A204.1 (cell line): ENCODE data around the gene TRMT5.

Experiments
- FAIRE-seq: peaks from 2 replicates; lab custom pipeline; 2012; peaks lifted over from hg19 to GRCh38; lab: Jason Lieb, UNC

TRMT5 gene, protein sequence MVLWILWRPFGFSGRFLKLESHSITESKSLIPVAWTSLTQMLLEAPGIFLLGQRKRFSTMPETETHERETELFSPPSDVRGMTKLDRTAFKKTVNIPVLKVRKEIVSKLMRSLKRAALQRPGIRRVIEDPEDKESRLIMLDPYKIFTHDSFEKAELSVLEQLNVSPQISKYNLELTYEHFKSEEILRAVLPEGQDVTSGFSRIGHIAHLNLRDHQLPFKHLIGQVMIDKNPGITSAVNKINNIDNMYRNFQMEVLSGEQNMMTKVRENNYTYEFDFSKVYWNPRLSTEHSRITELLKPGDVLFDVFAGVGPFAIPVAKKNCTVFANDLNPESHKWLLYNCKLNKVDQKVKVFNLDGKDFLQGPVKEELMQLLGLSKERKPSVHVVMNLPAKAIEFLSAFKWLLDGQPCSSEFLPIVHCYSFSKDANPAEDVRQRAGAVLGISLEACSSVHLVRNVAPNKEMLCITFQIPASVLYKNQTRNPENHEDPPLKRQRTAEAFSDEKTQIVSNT

DNA sequence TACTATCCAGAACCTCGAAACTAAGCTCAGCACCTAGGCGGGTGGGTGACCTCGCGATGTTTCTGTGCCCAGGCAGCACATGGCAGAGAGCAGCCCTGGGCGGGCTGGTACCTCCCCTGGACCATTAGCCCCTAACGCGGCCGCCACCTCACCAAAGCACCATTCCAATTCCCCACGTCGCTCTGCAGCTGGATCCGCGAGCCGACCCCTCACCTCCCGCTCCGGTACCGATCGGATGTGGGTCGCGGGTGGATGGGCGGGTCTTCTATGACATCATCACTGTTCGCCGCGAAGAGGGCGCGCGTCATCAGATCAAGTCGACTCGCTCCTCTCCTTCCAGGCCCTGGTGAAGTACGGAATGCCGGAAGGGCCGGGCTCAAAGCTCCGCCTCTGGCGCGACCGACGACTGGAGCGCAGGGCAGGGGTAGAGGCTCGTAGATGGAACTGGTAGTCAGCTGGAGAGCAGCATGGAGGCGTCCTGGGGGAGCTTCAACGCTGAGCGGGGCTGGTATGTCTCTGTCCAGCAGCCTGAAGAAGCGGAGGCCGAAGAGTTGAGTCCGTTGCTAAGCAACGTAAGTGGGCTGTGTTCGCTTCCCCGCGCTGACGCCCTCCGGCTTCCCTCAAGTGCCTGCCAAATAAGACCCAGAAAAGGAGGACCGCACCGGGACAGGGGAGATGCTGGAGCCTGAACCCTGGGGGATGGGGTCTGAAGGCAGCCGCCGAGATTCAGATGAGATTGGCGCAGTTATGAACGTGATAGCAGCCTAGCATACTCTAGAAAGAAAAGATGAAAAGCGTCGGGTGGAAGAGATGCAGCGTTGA lies at the start of gene TRMT5, which contains the start of gene SLC38A6:
Gene TRMT5, minus strand, starts transcription at position 269 of the 822 bp plus-strand sequence. Its CDS starts 106 bp downstream, at position 163.
Gene SLC38A6, plus strand, starts transcription at position 435 of the 822 bp plus-strand sequence. Its CDS starts 33 bp downstream, at position 468.
- FAIRE-seq: peak; percentile 91

DNA sequence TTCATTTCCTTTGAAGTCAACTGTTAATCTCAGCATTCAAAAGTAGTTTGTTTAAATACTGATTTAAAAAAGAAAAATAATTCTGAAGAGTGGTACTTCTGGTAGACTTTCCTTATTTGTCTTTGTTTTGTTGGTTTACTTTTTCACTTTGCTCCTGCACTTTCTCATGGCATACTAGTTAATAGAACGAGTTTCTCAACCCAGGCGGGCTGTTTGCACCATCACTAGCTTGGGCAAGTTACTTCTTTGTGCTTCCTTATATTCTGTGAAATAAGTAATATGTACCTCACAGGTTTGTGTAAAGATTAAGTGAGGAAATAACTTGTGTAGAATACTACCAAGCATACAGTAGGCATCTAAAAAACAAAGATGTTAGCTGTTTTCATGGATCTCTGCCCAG lies 45.6 kb upstream of the TRMT5 start:
- FAIRE-seq: peak; percentile 16

DNA sequence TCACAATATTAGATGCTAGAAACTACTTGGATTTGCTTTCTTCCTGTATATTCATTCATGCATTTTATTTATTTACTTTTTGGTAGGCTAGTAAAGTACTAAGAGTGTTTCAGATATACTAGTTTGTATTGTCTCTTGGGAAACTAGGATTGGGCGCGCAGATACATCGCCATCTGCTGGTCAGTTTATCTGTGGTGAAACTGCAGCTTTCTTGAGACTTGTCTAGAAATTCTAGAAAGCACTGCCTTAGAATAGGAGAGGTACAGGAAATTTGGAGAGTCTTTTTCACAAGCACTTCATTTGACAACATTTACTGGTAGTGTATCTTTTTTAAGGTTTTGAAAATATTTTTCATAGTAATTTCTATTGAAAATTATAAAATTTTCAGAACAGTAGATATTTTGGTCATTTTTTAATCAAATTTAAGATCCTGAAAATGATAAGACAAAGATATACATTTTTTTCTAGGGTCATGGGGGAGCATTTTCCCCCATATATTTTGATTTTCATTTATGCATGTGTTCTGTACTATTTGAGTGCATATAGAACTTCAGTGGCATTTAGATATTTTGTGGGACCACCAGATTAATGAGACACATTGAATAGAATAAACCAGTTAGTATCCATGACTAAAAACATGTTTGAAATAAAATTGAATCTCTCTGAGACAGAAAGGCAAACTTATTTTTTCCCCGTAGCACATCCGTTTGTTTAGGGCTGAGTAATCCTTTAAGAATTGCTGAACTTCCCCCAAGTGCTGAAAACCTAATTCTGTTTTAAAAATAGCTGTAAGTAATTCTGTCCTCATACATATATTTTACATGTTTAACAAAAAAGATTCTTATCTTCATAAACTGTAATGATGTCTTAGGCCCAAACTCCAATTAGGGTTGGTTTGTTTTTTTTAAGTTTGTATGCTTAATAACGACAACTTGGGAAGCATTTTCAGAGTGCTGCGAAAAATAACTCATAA lies 44.7 kb upstream of the TRMT5 start:
- FAIRE-seq: peak; percentile 99

DNA sequence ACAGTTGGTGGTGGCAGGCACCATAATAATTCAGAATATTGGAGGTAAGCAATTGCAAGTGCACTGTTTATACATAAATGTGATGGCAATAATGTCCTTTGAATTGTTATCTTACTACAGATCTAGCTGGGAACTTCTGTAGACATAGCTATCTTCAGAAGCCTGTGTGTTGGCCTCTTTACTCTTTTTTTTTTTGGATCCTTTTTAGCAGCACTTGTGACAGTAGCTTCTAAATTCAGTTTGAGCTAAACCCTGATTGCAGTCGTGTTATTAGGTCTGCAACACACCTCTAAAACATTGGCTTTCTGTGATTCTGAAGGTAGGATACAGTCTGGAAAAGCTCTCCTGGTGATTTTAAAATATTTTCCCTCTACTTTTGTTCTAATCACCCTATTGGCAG lies 38.7 kb upstream of the TRMT5 start:
- FAIRE-seq: no peak

DNA sequence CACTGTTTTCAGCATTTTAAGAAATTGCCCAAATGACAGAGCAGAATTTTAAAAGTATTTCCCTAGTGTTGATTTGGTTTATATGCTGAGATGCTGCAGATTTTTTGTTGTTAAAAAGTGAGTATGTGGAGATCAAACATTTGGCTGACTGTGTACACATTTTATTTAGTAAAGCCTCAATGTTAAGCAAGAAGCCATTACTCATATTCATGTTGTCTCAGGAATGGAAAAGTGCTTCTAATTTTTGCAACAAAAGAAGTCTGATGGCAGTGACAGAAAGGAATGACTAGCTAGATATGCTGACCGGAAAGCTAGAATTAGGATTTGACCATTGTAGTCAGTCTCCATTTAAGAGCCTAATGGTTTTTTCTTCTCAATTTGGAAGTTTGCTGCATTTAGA lies 22.7 kb upstream of the TRMT5 start:
- no peak for FAIRE-seq

DNA sequence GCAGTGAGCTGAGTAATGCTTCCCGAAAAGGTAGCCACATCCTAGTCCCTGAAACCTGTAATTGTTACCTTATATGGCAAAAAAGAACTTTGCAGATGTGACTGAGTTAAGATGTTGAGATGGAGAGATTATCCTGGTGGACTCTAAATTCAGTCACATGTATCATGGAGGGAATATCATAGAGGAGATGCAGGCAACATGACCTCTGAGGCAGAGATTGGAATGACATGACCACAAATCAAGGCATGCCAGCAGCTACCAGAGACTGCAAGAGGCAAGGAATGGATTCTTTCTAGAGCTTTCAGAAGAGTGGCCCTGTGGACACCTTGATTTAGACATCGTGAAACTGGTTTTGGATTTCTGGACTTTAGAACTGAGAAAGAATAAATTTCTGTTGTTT lies 18.7 kb upstream of the TRMT5 start:
- no peak for FAIRE-seq

DNA sequence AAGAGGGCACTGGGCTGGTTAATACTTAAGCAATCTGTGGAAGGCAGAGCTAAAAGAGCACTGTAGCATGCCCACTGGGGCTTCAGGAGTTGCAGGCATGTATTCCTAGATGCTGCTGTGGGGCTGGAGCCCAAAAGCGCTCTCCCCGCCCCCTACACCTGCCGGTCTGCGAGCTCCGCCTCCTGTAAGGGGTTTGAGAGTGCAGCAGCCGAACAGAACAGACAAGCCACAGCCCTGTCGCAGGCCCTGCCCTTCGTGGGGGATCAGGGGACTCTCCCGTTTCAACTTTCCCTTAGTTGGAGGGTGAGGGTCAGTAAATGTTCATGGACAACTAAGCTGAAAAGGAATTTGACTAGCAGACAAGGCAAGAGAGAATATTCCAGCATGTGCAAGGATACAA lies 17.7 kb upstream of the TRMT5 start:
- no peak for FAIRE-seq

DNA sequence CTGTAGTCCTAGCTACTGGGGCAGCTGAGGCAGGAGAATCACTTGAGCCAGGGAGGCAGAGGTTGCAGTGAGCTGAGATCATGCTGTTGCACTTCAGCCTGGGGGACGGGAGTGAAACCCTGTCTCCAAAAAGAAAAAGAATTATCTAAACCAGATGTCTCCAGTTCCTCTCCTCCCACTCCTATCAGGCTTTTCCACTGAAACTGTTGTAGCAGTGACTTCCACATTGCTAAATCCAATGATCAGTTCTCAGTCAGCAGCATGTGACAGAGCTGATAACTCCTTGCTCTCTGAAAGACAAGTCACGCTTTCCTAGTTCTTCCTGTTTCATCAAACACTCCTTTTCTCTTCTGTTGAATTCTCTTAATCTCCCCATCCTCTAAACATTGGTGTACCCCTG lies 8.7 kb upstream of the TRMT5 start:
- no peak for FAIRE-seq

DNA sequence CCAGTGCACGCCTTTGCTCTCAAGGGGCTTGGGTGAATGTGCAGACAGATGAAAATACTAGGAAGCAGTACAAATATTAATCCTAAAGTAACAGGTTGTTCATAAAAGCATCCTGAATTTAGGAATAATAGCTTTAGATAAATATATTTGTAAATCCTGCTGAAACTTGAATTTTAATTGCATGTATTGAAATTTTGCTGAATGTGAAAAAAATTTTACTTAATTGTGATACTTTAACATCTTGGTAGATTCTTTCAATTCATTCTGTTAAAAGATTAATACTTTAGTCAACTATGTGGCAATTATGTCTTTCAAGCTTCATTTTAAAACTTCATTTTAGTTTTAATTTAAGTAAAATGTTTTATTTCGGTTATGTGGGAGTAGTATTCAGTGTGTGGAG lies 5.6 kb upstream of the TRMT5 start:
- FAIRE-seq: peak; percentile 72

DNA sequence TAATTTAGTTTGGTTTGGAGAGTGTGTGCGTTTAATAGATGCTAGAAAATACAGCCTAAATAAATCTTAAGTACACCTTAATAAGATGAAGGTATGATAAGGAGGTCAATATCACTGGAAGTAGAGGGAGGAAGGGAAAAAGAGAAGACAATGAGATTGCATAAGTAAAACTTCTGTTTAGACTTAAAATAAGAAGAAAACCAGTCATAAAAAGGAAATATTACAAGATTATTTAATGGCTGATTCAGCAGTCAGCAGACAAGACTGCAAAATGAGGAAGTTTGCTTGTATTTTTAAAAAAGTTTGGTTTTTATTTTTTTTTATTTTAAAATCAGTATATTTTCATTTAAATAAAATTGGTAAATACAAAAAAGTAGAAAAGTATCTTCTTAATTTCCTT lies 3.3 kb upstream of the TRMT5 start:
- FAIRE-seq: peak; percentile 29

DNA sequence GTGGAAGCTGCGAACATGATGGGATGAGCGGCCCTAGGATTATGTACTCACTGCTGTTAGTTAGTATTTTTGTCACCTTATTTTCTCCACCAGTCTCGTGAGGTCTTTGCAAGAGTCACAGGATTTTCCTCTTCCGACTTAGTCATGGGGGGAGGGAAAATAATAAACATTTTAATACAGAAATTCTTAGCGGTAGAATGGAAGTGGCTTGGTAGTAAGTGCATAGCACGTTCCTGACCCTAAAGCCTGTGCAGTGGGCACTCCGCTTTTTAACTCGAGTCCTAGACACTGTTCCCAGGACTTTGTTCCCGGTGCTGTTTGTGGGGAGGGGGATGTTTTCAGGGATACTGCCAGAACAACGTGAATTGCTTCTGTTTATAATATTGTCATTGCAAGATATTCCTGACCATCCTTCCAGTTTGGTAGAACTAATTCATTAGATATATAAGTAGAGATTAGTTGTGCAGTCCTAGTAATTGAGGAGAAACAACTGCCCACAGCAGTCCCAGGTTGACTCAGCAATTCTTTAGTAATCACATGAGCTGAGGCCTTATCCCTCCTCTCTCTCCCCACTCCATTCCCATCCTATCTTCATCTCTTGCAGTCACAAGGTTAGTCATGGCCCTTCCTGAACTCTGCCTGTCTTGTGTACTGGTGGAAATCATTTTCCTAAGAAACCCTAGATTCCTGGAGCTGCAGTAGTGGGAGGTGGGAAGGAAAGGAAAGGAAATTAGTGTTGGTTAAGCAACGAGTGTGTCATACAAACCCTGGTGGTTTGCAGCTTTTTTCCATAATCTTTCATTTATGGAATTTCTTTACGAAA lies 965 bp upstream of the TRMT5 start:
- FAIRE-seq: no peak

DNA sequence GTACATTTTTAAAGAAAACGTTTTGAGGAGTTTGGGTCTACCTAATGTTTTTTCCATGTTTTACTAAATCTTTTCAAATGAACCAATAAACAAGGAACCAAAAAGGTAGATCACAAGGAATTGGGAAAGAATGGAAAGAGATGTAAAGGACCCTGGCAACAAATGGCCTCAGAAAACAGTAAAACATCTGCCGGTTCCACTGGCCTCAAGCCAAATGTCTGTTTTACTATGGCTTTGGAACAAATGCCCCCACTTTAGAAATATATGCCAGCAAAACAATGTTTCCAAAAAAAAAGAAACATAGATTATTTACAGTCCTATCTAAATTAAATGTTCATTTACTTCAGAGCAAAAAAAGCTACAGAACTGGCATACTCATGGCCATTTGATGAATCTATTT lies 3.0 kb downstream of the TRMT5 start:
- FAIRE-seq: no peak

DNA sequence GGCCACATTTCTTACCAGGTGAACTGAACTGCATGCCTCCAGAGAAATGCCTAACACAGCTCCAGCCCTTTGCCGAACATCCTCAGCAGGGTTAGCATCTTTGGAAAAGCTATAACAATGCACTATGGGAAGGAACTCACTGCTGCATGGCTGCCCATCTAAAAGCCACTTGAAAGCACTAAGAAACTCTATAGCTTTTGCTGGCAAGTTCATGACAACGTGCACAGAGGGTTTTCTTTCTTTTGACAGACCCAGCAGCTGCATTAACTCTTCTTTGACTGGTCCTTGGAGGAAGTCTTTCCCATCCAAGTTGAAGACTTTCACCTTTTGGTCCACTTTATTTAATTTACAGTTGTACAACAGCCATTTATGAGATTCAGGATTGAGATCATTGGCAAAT lies 5.3 kb downstream of the TRMT5 start:
- FAIRE-seq: no peak

DNA sequence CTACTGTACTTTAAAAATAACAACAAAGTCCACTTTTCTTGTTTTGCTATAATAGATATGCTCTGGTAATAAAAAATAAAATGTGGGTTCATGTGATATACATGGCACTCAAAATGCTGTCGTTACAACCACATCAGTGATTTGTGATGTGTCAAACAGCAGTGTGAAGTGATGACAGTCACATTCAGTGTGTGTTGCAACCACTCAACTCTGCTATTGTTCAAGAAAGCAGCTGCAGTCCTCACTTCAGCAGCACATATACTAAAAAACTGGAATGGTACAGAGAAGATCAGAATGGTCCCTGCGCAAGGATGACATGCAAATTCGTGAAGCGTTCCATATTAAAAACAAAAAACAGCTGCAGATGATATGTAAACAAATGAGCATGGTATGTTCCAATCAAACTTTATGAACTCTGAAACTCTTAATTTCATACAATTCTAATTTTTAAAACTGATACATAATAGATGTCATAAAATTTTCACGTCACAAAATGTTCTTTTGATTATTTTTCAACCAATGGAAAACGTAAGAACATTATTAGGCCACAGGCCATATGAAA lies 6.7 kb downstream of the TRMT5 start:
- no peak for FAIRE-seq

DNA sequence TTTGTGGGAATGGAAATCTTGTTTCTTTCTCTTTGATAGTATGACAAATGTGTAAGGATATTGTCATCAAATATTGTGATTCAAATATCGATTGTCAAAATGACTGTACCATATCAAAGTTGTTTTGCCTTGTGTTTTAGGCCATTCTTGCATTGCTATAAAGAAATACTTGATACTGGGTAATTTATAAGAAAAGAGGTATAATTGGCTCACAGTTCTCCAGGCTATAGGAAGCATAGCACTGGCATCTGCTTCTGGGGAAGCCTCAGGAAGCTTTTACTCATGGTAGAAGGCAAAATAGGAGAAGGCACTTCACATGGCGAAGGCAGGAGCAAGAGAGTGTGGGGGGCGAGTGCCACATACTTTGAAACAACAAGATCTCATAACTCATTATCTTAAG lies 7.8 kb downstream of the TRMT5 start:
- no peak for FAIRE-seq

DNA sequence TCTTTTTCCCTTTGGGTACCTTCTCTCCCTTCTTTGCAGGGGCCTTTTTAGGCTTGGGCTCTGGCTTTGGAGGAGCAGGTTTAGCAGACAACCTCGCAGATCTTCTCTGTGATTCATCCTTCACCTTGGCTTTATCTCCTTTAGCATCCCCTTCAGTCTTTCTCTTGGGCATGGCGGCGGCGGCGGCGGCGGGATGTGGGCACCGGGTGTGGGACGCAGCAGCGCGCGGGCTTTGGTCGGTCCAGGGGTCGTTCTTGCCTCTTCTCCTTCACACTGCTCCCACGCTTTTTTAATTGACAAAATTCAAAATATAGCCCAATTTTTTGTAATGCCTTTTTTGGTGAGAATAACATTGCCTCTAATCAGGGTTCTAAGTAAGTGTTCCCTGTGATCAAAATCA lies 8.6 kb downstream of the TRMT5 start:
- no peak for FAIRE-seq

DNA sequence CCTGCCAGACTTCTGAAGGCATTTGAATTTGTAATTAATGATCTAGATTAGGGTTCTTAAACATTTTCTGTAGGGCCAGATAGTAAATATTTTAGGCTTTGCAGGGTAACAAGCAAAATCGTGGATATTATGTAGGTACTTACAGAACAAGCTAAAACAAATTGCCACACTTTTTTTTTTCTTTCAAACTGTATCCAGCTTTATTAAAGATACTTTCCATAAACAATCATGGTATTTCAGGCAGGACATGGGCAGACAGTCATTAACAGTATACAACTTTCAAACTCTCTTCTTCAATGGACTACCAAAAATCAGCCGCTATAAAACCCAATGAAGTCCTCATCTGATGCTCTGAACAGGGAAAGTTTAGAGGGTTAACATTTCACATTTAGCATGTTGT lies 9.6 kb downstream of the TRMT5 start:
- no peak for FAIRE-seq

DNA sequence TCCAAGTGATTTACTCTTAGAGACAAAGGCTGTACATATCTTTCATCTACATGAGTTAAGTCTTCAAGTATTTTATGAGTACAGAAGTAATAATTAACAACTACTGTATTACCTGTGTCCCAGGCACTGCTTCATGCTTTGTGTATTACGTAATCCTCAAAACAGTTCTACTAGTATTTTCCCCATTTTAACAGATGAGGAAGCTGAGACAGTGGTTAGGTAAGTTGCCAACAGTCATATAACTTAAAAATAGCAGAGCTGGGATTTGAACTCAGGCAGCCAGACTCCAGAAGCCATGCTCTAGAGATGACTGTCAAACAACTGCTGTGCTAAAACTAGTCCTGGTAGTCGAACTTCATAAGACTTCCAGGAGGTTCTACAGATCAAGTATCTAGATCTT lies 10.7 kb downstream of the TRMT5 start:
- FAIRE-seq: no peak

DNA sequence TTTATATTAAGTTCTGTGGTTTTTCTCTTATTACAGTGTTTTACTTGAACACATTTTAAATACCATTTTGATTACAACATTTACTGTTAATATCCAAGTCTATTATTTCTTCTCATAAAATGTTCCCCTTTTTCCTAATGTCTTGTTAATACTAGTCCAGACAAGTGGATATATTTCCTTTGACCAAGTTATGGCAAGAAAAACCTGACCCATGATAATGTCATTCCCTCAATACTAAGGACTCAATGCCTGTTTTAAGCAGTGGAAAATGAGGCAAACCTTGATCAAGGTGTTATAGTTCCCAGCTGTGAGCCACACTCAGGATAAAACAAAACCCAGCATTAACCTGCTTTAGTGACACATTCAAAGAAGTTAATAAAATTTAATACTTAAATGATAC lies 12.2 kb downstream of the TRMT5 start:
- FAIRE-seq: no peak

DNA sequence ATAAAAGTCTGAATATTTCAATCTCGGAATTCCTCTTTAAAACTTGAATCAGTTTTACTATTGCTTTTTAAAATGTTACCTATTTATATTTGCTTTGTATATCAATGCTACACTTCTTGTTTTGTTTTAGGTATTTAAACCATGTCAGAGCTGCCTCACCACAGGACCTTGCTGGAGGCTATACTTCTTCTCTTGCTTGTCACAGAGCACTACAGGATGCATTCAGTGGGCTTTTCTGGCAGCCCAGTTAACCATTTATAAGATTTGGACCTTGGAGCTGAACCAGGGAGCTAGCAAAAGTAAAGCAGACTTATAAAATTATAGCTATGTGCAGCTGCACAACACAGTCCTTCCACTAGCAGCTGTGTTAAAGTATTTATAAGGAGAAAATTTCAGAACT lies 12.8 kb downstream of the TRMT5 start:
- no peak for FAIRE-seq

DNA sequence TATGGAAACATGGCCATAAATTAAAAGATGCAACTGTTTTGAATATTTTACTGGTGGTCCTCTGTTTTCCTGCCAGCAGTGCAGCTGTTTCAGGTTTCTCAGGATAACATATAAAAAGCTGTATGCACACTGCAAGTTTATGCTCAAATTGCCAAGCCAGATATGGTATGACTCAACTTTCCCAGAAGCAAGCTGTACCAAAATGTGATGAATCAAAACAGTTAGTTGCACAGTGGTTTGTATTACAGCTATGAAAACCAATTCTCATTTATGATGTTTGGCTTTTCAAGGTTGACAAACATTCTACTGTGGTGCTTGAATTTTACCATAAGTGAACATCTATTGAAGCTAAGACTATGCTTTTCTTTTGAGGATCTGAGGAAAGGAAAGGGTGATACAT lies 15.5 kb downstream of the TRMT5 start:
- FAIRE-seq: no peak
